ENCODE data around the gene LCN9. TPM values are rescaled to one million over a fixed set of nuclear protein-coding genes. Genes with fewer than 3 reads are reported as not detected.

The LCN9 gene
- total and polyA plus RNA-seq, 4 donors = not detected

GRCh38 chr9:135678236-135679017 lies 15.3 kb downstream of the LCN9 start:
- Histone ChIP-seq H3K36me3 (ENCODE audit: control insufficient read depth in 4 of 4, insufficient read depth in 3 of 4, low read depth in 1 of 4, low read length in 3 of 4) (no peaks in the 10 kb centered on the region), H3K9me3 (ENCODE audit: control insufficient read depth in 4 of 4, low read length in 3 of 4) (no peaks in the 10 kb centered on the region), H3K27me3 (ENCODE audit: control insufficient read depth in 4 of 4, insufficient read depth in 4 of 4, low read length in 3 of 4) (no peaks in the 10 kb centered on the region), H3K27ac (ENCODE audit: low read depth in 1 of 2, low read length in 2 of 2) (no peak overlapping the region), H3K4me3 (ENCODE audit: low read depth in 1 of 3, low read length in 3 of 3) (no peak overlapping the region), H3K4me1 (ENCODE audit: control insufficient read depth in 4 of 4, insufficient read depth in 4 of 4, low read length in 3 of 4) (no peaks in the 10 kb centered on the region), H3K9ac (ENCODE audit: low read depth in 1 of 2, low read length in 2 of 2) (no peak overlapping the region)
- WGBS = 89% methylated on average over 20 of the region's 20 CpGs
- no peak for DNase-seq (ENCODE audit: low spot score)
- TF ChIP-seq TAF1 (conservative IDR thresholded peaks at IDR 0.05) (no peak), YY1 (IDR thresholded peaks at IDR 0.05) (no peak), REST (IDR thresholded peaks at IDR 0.05) (no peak), FOXA1 (IDR thresholded peaks at IDR 0.05) (no peak), FOXA2 (IDR thresholded peaks at IDR 0.05) (no peak), ATF3 (IDR thresholded peaks at IDR 0.05) (no peak), HNF4A (conservative IDR thresholded peaks at IDR 0.05) (no peak), RXRA (IDR thresholded peaks at IDR 0.05) (no peak), MAX (IDR thresholded peaks at IDR 0.05) (no peak)
- TF ChIP-seq, protein P1, sequence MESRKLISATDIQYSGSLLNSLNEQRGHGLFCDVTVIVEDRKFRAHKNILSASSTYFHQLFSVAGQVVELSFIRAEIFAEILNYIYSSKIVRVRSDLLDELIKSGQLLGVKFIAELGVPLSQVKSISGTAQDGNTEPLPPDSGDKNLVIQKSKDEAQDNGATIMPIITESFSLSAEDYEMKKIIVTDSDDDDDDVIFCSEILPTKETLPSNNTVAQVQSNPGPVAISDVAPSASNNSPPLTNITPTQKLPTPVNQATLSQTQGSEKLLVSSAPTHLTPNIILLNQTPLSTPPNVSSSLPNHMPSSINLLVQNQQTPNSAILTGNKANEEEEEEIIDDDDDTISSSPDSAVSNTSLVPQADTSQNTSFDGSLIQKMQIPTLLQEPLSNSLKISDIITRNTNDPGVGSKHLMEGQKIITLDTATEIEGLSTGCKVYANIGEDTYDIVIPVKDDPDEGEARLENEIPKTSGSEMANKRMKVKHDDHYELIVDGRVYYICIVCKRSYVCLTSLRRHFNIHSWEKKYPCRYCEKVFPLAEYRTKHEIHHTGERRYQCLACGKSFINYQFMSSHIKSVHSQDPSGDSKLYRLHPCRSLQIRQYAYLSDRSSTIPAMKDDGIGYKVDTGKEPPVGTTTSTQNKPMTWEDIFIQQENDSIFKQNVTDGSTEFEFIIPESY (IDR thresholded peaks at IDR 0.05) = no peak

DNA sequence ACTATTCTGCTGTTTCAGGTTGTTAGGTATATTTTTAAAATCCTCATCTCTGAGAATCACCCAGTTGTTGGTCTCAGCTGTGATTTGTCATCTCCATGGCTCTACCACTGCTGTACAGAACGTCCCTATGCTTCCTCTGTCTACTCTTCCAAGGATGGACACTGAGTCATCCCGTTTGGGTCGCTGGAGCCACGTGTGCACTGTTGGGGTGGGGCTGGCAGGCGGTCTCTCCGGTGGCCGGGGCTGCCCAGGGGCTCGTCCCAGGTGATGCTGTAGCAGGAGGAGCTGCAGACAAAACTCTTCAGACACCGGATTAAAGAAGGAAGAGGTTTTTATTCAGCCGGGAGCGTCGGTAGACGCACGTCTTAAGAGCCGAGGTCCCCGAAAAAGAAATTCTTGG lies 16.9 kb downstream of the LCN9 start:
- Histone ChIP-seq H3K9ac (ENCODE audit: low read depth in 1 of 2, low read length in 2 of 2) (no peak overlapping the region), H3K4me3 (ENCODE audit: low read depth in 1 of 3, low read length in 3 of 3) (no peak overlapping the region), H3K4me1 (ENCODE audit: control insufficient read depth in 4 of 4, insufficient read depth in 4 of 4, low read length in 3 of 4) (no peaks in the 10 kb centered on the region), H3K36me3 (ENCODE audit: control insufficient read depth in 4 of 4, insufficient read depth in 3 of 4, low read depth in 1 of 4, low read length in 3 of 4) (no peaks in the 10 kb centered on the region), H3K27me3 (ENCODE audit: control insufficient read depth in 4 of 4, insufficient read depth in 4 of 4, low read length in 3 of 4) (no peaks in the 10 kb centered on the region), H3K27ac (ENCODE audit: low read depth in 1 of 2, low read length in 2 of 2) (no peak overlapping the region), H3K9me3 (ENCODE audit: control insufficient read depth in 4 of 4, low read length in 3 of 4) (no peaks in the 10 kb centered on the region)
- DNase-seq (ENCODE audit: low spot score) = no peak
- 74% methylated on average over 16 of the region's 16 CpGs for WGBS
- TF ChIP-seq HNF4A (conservative IDR thresholded peaks at IDR 0.05) = no peak
- TF ChIP-seq REST (IDR thresholded peaks at IDR 0.05) = no peak

All from liver (tissue), 9 donors.